DMS153 treated with DMSO at 0.1 percent for 48 hours (cell line): ENCODE results near the gene SEMA7A.

Source experiments
- DNase-seq: peaks from one replicate; lab custom pipeline; 2025; ENCODE audit not compliant: unreplicated experiment; lab: John Stamatoyannopoulos, UW

Gene SEMA7A

GRCh38 chr15:74389241-74390048 lies 44.3 kb downstream of the SEMA7A start:
- no peak for DNase-seq

DNA sequence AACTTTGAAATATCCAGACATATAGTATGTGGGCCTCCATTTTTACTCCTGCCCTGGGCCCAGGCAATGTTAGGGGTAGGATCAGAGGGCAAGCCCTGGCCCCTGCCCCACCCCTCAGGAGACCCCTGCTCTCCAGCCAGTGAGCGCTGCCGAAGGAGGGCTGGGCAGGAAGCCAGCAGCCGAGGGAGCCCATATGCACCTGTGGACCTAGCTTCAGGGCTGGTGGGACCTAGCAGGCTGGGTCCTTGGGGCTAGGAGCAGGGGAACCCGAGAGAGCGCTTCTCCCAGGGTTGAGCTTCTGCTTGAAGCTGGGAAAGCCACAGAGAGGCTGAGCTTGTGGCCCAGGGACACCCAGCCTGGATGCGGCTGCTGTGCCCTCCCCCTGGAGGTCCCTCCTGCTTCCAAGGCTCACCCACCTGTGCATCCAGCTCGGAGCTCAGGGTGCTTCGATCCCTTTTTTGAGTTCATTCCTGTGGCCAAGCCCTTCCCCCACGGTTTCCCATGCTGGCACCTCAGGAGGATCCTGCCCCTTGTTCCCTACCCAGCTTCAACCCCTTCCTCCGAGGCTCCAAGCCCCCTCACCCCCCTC lies 45.3 kb downstream of the SEMA7A start:
- DNase-seq = no peak

DNA sequence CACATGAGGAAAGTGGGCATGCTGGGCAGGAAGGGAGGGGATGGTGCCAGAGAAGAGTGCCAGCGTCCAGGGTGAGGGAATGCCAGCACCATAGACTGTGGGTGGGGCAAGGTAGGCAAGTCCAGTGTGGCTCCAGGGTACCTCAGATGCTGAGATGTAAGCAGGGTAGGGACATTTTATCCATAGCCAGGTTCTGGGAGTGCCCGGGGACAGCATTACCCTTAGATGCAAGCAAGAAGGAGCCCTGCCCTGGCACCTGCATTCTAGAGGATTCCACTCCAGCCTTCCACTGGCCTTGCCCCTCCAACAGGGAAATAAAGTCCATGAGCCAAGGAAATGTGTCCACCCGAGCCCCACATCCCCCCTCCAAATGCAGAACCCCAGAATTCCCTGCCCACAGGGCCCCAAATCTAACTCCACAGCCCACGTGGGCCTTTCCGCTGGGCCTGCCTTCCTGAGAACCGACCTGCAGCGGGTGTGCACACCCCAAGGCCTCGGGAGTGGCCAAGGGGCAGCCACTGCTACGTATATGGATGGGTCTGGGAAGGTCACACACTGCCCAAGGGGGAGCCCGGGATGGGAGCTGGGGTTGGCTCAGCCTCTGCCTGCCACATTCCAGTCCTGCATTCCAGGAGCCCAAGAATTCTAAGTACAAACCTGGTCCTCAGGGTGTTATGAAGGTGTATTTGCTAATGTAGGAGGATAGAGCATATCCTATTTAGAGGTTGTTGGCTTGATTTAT lies 46.0 kb downstream of the SEMA7A start:
- no peak for DNase-seq

GRCh38 chr15:74387141-74387541 lies 46.6 kb downstream of the SEMA7A start:
- DNase-seq = no peak

- DNase-seq = no peak
Measured at GRCh38 chr15:74386496-74387140, 47.1 kb downstream of the SEMA7A start.

GRCh38 chr15:74385733-74386132 lies 48.0 kb downstream of the SEMA7A start:
- no peak for DNase-seq

GRCh38 chr15:74384881-74385643 lies 48.7 kb downstream of the SEMA7A start:
- DNase-seq = no peak

DNA sequence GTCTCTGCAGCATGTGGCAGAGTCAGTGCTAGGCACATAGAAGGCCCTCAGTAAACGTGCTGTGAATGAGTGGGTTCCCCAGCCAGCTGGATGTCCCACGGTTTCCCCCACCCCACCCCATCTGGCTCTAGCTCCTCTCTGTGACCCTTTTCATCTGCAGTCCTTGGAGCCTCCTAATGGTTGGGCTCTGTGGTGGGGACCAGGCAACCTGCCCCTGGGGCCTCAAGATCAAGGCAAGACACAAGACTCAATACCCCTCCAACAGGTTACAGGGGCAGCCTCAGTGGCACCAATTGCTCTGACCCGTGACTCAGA lies 49.2 kb downstream of the SEMA7A start:
- DNase-seq = no peak

- no peak for DNase-seq
Measured at GRCh38 chr15:74383695-74384565, 49.8 kb downstream of the SEMA7A start.

DNA sequence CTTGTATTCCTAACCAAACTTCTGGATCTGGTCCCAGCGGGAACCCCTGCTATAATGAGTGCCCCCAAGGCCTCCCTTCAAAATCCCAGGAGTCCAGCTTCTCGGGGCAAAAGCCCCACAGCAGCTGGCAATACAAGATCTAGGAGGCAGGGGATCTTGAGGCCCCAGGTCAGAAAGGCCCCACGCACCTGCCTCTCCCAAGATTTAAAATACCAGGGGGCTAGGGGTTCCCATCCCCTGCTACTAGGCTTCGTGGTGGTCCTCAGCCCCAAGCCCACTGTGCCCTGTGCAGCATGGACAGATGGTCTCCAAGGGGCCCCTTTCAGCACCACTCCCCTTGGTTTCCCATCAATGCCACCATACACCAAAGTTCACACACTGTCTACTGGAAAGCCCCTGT lies 50.5 kb downstream of the SEMA7A start:
- DNase-seq = no peak

GRCh38 chr15:74382004-74382816 lies 51.5 kb downstream of the SEMA7A start:
- DNase-seq = peak; percentile 30

GRCh38 chr15:74381481-74381880 lies 52.3 kb downstream of the SEMA7A start:
- DNase-seq = no peak

GRCh38 chr15:74381190-74381453 lies 52.6 kb downstream of the SEMA7A start:
- no peak for DNase-seq

DNA sequence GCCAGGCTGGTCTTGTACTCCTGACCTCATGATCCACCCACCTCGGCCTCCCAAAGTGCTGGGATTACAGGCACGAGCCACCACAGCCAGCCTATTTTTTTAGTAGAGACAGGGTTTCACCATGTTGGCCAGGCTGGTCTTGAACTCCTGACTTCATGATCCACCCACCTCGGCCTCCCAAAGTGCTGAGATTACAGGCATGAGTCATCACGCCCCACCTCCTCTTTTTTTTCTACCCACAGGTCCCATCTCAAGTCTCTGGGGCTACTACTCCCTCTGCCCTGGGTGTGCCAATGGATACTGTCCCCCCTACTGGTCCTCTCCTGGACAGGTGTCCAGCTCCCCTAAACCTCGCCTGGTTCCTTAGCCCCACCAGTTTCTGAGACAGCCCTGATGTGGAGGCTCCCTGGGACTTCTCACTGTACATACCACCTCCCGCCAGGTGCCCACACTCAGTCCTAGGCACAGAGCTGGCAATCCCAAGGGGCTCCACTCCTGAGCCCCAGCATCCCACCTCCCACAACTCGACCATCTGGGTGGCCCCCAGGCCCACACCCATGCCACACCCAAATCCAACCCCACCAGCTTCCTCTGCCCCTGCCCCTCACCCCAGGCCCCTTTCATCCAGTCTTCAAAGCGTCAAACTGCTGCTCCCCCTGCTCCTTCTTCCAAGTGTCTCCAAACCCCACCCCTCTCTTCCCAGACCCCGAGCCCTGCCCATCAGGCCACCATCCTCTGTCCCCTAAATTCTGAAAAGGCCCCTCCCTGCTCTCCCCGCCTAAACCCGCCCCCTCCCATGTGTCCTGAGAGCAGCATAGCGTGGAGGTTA lies 53.2 kb downstream of the SEMA7A start:
- DNase-seq = no peak

- no peak for DNase-seq
Measured at GRCh38 chr15:74378848-74379247, 54.9 kb downstream of the SEMA7A start.

DNA sequence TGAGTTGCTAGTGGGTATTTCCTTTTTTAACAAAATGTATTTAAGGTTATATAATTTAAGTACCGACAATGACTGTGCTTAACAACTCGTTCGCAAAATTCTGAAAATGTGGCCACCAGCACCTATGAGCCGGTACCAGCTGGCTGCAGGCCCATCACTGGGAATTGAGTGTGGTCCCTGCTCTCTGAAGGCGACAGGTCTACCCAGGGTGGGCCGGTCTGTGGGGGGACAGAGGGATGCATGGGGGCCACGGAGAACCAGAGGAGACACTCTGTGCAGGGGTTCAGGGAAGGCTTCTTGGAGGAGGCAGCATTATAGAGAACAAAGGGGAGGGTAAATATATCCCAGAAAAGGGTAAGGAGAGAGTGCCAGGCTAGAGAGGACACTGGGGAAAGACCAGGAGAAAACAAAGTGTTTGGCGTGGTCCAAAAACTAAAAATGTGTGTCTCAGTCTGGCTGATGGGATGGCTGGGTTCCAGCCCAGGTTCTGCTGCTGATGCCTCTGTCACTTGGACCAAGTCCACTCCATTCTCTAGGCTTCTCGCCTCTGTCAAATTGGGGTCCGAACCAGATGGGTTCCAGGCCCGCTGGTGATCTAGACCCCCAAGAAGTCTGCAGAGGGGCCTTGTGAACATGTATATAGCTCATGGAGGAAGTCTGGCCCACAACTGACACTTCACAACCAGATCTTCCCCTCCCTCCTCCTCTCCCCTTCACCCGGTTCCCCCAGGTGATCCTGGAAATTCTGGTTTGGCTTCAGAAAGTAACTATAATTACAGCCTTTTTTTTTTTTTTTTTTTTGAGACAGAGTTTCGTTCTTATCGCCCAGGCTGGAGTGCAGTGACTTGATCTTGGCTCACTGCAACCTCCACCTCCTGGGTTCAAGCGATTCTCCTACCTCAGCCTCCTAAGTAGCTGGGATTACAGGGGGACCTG lies 55.7 kb downstream of the SEMA7A start:
- no peak for DNase-seq

GRCh38 chr15:74376825-74377581 lies 56.8 kb downstream of the SEMA7A start:
- DNase-seq = no peak
